ENCODE results near the gene TAMALIN.
"Not testable (repeated sequence)": the region's sequence is repeated elsewhere in the genome, so short reads cannot be mapped to it uniquely, and the experiment has no call there.

Gene TAMALIN

DNA sequence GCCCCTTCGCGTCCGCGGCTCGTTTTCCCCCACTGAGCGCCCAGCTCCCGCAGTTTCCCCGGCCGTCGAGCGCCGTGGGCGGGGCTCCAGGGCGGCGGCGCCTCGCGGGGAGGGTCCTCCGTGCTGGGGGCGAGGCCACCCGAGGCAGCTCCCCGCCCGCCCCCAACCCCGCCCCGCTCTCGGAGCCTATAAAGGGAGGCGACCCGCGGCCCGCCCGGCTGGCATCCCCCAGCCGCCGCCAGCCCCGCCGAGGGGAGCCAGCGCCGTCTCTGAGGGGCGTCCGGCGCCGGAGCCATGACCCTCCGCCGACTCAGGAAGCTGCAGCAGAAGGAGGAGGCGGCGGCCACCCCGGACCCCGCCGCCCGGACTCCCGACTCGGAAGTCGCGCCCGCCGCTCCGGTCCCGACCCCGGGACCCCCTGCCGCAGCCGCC, at the start of gene TAMALIN:
Gene TAMALIN, plus strand, starts transcription at position 221 of the 432 bp plus-strand sequence. Its CDS starts 74 bp downstream, at position 295.
- DNase-seq (ENCODE audit: low spot score) = peak; percentile 87

DNA sequence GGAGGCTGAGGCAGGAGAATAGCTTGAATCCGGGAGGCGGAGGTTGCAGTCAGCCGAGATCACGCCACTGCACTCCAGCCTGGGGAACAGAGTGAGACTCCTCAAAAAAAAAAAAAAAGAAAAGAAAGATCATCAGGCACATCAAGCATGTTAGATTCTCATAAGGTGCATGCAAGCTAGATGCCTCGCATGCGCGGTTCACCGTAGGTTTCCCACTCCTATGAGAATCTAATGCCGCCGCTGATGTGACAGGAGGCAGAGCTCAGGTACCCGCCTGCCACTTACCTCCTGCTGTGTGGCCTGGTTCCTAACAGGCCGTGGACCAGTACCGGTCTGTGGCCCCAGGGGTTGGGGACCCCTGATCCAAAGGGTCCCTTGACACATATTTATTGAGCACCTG, 48.2 kb upstream of the TAMALIN start:
- no peak for DNase-seq (ENCODE audit: low spot score)

DNA sequence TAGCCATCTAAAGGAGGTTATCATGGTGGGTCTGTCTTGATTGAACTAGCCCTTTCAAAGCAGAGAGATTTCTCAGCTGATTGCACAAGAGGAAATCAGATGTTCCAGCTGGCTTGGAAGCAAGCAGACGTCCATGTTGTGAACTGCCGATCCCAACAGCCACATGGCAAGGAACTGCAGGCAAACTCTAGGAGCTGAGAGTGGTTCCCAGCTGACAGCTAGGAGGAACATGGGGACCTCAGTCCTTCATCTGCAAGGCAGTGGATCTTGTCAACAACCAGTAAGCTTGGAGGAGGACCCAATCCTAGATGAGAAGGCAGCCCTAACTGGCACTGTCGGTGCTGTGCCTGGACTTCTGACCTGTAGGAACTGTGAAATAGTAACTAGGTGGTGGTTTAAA, 47.5 kb upstream of the TAMALIN start:
- DNase-seq (ENCODE audit: low spot score) = no peak

DNA sequence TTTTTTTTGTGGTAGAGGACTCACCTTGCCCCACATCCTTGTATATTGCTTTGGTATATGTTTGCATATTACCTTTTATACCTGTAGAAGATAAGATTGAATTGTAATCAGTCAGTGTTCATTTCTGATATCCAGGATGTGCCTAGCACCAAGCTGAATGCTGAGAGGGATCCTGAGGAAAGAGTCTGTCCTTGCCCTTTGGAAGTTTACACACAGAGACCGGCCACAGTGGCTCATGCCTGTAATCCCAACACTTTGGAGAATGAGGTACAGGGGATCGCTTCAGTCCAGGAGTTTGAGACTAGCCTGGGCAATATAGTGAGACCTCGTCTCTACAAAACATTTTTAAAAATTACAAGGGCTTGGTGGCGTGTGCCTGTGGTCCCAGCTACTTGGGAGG, 46.8 kb upstream of the TAMALIN start:
- DNase-seq (ENCODE audit: low spot score) = no peak

DNA sequence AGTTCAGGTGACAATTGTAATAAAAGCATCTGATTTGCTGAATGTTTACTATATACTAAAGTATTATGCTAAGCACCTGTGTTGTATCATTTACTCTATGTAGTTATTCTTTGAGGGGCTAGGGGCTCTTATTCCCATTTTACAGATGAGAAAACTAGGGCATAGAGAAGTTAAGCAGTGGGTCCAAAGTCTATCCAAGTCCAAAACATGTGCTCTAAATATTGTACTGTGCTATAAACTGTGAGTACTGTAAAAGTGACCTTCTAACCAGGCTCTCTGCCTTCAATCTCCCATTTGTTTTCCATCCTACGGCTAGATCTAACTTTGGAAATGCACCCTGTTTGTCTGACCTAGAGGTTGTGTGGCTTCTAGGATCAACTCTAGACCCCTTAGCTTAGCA, 46.3 kb upstream of the TAMALIN start:
- no peak for DNase-seq (ENCODE audit: low spot score)

DNA sequence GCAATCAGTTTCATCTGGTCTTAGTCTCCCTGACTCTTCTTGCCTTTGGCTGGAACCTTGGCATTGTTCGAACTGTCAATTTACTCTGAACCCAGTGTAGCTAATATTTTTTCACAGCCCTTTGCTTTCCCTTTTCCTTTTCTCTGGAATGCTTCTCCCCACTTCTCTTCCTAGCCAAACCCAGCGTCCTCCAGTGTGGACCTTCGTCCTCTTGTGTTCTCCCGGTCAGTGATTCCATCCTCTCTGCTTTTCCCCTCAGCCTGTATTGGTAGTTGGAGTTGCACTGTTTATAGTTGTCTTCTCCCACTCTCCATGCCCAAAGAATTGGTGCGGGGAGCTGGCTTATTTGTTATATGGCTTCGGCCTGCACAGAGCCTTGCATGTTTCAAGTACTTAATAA, 45.9 kb upstream of the TAMALIN start:
- no peak for DNase-seq (ENCODE audit: low spot score)

DNA sequence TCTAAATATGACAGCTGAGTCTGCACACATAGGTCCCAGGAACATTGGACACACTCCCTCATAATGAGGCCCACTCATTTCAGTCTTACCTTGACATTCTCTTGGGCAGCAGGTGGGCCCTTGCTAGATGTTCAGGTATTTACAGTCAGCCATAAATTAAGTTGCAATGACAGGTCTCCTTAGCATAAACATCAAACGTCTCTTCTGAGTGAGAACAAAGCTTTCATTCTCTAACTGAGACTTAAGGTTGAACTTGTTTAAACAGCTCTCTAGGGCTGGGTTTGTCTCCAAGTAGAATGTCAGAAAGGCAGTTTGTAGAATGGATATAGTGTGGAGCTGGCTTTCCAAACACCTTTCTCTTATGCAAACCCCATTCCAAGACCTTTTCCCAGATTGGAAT, 44.9 kb upstream of the TAMALIN start:
- DNase-seq (ENCODE audit: low spot score) = peak; percentile 46

DNA sequence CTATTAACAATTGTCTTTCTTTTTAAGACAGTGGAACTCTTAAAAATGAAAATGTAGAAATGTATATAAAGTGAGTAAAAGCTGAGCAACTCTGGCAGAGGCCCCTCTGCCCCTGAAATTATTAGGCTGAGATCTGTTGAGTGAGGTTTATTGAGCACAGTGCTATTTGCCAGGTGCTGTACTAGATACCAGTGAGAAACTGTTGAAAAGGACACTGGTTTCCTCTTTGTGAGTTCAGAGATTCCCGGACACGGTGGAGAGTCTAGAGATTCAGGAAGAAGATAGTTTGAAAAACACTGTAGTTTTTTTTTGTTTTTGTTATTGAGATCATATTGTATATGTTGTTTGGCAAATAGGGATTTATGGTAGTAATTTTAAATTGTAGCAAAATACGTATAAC, 44.0 kb upstream of the TAMALIN start:
- DNase-seq (ENCODE audit: low spot score) = no peak

DNA sequence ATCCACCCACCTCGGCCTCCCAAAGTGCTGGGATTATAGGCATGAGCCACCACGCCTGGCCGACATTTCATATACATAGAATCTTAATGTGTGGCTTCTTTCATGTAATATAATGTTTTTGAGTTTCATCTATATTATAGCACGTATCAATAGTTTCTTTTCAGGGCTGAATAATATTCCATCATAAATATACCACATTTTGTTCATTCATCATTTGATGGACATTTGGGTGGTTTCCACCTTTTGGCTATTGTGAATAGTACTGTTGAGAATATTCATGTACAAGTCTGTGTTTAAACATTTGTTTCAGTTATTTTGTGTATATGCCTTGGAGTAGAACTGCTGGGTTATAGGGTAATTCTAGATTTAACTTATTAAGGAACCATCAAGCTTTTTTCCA, 43.3 kb upstream of the TAMALIN start:
- no peak for DNase-seq (ENCODE audit: low spot score)

DNA sequence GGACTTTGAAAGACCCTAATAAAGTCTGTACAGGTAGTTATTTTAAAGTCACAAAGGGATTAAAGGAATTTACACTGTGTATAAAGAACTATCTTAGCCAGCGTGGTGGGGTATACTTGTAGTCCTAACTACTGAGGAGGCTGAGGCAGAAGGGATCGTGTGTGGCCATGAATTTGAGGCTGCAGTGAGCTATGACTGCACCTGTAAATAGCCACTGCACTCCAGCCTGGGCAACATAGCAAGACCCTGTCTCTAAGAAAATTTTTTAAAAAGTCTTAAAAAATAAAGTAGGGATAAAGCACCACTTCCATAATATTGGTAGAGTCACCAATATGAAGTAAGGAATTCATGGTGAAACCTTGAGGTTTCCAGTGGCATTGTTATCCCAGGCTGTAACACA, 37.1 kb upstream of the TAMALIN start:
- DNase-seq (ENCODE audit: low spot score) = no peak

DNA sequence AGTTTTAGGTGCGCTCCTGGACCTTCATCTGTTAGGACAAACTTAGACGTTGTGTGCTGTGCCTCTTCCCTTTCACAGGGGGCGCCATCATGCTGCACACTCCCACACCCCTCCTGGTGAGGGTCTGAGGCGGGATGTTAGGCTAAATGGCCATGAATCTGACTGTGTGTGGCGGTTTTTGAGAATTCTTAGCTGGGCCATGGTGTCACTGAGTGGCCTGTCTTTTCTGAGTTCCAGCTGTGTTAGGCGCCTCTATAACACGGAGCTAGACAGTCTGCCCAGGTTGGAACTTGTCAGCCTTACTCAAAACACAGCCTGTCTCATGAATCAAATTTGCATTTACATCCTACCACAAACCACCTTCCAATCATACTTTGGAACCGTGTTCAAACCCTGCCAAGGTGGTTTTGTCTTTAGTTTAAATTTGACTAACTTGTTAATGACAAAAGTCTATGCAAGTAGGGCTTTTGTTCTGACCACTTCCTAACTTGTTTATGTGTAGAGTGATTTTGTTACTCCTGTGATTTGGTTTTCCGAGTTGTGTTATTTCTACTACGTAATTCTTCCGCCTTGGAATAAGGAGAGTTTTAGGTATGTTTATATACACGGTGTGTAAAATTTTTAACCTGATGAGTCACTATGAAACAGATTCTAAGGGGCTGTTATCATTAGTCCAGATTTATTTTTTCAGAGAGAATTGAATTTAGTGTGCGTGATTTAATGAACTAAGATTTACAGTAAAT, 35.7 kb upstream of the TAMALIN start:
- DNase-seq (ENCODE audit: low spot score) = peak; percentile 73

DNA sequence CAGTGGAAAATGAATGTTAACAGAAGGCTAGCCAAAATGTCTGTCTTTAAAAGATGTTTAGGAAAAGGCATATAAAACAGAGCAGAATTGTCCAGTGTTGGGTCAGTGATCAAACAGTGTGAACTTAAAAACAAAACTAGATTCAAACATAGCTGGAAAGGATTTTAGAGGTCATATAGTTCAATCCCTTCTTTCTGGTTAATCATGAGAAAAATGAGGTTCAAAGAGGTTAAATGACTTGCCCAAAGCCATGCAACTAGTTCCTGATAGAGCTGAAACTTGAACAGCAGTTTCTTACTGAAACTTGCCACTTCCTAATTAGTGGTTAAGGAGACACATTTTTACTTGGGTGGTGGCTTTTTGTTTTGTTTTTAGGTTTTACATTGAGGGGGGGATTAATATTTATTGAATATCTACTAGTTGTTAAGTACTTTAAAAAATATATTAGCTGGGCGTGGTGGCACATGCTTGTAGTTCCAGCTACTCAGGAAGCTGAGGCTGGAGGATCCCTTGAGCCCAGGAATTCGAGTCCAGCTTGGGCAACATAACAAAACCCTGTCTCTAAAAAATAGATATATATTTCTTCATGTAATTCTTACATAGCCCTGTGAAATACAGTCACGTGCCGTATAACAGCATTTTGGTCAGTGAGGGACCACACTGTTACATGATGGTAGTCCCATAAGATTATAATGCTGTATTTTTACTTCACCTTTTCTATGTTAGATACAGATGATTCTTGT, 34.9 kb upstream of the TAMALIN start:
- DNase-seq (ENCODE audit: low spot score) = no peak

DNA sequence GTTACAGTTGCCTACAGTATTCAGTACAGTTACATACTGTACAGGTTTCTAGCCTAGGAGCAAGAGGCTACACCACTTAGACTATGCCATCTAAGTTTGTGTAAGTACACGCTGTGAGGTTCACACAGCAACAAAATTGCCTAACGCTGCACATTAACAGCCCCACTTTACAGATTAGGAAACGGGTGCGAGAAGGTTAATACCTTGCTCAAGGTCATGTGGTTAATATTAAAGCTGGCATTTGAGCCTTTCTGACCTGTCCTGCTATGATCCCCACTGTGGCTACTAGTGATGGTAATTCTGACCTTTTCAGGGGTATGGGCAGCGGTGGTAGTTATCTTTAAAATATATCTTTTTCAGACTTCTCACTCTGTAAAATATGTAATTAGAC, 34.3 kb upstream of the TAMALIN start:
- no peak for DNase-seq (ENCODE audit: low spot score)

DNA sequence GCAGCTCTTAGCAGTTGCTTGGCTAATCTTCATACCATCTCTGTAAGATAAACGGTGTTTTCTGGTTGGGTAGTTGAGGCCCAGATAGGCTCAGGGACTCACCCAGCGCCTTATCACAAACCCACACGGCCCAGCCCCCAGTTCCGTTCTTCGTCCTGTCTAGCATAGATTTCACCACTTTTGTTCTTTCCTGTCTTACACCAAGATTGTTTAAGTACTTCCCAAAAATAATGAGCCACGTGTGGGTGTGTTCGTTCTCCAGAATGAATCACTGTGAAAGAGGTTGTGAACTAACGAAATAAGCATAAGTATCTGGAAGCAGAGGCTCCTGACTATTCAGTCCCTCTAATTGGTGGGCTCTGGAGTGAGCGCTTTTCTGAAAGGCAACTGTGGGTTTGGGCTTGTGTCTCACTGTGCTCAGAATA, 33.9 kb upstream of the TAMALIN start:
- DNase-seq (ENCODE audit: low spot score) = no peak

DNA sequence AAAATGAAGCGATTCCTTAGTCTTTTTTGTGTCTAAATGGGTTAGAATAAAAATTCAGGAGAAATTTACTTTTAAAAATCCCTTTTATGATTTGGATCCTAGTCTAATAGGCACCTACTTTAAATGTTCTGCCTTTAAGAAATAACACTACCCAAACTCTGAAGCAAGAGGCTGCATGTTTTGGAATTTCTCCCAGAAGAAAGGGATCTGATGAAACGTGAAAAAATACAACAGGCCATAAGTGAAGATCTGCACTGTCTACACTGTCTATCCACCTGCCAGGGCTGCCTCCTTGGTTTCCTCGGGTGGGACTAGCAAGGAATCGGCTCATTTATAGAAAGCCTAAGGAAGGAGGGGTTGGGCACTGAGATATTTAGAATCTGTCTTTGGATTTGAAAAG, 33.2 kb upstream of the TAMALIN start:
- no peak for DNase-seq (ENCODE audit: low spot score)

DNA sequence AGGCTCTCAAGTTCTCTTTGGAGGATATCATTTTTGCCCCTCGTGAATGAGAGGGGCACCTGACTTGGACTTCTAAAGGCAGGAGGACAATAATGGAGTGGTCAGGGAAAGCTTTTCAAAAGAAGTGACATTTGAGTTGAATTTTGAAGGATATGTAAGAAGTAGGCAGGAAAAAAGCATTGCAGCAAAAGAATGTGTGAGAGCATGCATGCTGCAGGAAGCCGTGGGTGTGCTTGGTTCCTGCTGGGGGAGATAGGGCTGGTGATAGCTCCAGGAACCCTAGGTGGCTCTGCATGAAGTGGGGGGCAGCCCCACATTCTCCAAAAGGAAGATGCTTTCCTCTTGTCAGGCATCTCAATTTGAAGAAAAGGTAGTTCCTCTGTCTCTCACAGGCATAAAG, 32.1 kb upstream of the TAMALIN start:
- no peak for DNase-seq (ENCODE audit: low spot score)

DNA sequence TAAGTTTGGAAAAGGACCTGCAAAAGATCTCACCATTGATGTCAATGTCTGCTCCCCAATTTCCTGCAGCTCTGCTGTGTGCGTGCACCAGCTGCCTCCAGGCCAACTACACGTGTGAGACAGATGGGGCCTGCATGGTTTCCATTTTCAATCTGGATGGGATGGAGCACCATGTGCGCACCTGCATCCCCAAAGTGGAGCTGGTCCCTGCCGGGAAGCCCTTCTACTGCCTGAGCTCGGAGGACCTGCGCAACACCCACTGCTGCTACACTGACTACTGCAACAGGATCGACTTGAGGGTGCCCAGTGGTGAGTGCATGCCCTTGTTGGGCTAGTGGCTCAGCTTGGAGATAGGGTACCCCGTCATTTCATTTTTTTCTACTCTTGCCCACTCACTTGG, 31.6 kb upstream of the TAMALIN start:
- no peak for DNase-seq (ENCODE audit: low spot score)

DNA sequence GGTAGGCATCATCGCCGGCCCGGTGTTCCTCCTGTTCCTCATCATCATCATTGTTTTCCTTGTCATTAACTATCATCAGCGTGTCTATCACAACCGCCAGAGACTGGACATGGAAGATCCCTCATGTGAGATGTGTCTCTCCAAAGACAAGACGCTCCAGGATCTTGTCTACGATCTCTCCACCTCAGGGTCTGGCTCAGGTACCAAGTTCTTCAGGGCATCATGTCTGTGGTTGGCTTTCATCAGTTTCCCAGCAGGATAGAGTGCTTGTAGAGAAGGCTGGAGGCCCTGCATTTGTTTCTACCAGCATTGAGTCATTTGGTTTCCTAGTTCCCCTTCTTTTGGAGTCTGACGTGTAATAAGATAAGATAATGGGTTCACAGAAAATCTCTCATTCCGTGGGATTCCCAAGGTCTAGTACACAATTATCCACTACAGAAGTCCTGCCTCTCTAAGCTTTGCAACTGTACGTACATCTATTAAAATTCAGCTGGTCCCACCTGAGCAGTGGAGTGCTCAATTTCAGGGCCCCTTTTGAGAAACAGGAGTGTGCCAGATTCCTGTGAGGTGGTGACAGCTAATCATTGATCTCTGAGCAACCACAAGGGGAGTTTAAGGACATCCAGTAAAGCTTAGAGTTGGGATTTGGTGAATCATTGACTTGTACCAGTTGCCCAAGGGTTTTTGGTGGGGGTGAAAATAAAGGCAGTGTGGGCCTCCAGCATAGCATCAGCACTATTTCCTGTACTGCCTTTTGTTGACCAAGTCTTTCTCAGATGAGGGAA, 30.2 kb upstream of the TAMALIN start:
- DNase-seq (ENCODE audit: low spot score) = no peak

DNA sequence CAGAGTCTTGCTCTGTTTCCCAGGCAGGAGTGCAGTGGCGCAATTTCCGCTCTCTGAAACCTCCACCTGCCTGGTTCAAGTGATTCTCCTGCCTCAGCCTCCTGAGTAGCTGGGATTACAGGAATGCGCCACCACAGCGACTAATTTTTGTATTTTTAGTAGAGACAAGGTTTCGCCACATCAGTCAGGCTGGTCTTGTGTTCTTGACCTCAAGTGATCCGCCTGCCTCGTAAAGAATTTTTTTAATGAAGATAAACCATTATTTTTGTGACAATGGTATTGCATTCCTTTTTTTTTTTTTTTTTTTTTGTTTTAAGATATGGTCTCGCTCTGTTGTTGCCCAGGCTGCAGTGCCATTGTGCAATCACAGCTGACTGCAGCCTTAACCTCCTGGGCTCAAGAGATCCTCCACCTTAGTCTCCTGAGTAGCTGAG, 29.4 kb upstream of the TAMALIN start:
- no peak for DNase-seq (ENCODE audit: low spot score)

DNA sequence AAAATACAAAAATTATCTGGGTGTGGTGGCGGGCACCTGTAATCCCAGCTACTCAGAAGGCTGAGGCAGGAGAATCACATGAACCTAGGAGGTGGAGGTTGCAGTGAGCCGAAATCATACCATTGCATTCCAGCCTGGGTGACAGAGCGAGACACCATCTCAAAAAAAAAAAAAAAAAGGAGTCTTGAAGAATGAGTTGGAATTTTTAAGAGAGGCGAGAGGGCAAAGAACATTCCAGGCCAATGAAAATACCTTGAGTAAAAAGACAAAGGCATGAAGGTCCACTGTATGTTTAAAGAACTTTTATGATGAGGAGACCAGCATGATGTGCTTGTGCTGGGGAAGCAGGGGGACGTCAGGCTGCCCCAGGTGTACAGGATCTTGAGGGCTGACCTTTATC, 27.4 kb upstream of the TAMALIN start:
- DNase-seq (ENCODE audit: low spot score) = not testable (repeated sequence)

DNA sequence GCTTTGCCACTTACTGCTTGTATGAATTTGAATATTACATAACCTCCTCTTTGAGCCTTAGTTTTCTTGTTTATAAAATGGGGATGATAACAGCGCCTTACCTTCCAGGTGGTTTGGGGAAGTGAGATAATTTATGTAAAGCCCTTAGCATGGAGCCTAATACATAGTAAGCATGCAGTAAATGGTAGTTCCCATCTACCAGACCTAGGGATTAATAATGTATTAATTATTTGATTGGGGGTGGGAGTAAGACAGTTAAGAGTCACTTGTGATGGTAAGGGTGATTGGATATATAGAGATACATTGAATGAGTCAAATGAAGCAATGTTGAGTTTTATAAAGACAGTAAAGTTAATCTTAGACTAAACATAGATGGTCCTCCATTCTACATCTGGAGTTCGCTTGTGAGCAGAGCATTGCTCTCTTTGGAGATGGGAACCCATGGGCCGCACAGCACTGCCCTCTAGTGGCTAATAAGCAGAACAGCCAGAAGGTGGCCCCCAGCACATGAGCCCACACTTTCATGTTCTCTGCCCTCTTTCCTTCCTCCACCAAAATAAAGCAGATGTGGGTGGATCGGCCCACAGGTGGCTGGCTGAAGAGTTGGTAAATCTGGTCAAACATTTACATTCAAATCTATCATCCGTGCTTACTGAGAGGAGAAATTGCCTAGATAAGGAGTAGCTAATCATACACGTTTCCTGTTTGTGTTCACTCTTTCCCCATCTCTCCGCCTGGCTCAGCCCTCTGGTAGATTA, 26.5 kb upstream of the TAMALIN start:
- DNase-seq (ENCODE audit: low spot score) = peak; percentile 94

DNA sequence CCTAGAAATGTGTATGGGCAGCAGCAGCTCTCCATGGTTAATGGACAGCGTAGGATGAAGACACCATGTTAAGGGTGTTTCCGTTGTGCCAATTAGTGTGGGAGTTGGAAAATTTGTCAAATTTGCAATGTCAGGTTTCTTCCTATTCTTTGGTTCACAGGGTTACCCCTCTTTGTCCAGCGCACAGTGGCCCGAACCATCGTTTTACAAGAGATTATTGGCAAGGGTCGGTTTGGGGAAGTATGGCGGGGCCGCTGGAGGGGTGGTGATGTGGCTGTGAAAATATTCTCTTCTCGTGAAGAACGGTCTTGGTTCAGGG, 26.0 kb upstream of the TAMALIN start:
- DNase-seq (ENCODE audit: low spot score) = no peak
